ENCODE results near the gene CENPF. TPM values are rescaled to one million over a fixed set of nuclear protein-coding genes. Genes with fewer than 3 reads are reported as not detected.

CENPF gene
- total RNA-seq = 100 to 1,000 TPM; 125 to 135 TPM

DNA sequence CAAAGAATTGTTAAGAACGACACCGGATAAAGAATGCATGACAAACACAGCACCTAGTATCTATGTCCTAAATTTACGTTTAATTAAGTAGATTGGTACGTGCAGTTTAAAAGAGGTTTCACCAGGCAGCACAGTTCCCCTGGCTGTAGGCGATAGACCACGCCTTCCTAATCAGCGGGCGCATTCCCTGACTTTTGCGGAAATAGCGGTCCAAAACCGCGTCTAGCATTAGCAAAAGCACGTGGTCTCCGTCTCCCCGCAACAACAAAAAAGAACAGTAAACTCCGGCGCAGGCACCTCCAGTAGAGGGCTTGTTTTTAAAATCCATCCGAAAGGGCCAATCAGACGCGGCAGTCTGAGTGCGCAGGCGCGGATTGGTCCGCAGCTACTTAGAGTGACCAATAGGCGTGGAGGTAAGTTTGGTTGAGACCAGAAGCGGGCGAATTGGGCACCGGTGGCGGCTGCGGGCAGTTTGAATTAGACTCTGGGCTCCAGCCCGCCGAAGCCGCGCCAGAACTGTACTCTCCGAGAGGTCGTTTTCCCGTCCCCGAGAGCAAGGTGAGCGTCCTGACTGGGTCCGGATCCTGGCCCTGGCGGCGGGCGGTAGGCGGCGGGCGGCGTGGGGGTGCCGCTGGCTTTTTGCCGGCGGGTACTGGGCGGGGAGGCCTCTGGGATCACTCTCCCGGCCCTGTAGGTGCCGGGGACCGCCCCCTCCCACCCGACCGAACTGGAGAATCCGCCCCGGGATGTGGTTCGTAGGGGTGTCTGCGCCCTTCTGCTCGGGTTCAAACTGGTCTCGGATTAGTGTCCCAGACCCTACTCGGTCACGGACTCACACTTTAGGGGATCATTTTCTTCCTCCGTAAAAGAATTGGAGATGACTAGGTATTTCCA lies at the start of gene CENPF:
CENPF (plus strand) TSS at position 432 of the 894 bp plus-strand sequence. CDS start 10,560 bp downstream, outside the sequence.
- H3K4me3 Mint-ChIP-seq = peak within 1 kb of the TSS; percentile 85
- no peaks in the 10 kb centered on the region for H3K9me3 Mint-ChIP-seq
- CTCF ChIA-PET = interaction anchor here (0.5 to 2.3 kb wide), 6 partner anchors 25 to 967 kb away, joined by 4 to 14 read pairs (median 5); no protein-coding TSS in a partner anchor
- POLR2A ChIA-PET = interaction anchor here (0.6 to 2.0 kb wide), 11 partner anchors 10 to 323 kb away, joined by 3 to 10 read pairs (median 5); partner anchors contain the start of gene SMYD2
- peak within 1 kb of the TSS; percentile 87 for H3K27ac Mint-ChIP-seq
- peaks cover 24% of the 10 kb centered on the region for H3K4me1 Mint-ChIP-seq
- peaks cover 23% of the 10 kb centered on the region for H3K36me3 Mint-ChIP-seq (ENCODE audit: low read depth)
- H3K27me3 Mint-ChIP-seq = no peaks in the 10 kb centered on the region
- peak; percentile 97 for DNase-seq

DNA sequence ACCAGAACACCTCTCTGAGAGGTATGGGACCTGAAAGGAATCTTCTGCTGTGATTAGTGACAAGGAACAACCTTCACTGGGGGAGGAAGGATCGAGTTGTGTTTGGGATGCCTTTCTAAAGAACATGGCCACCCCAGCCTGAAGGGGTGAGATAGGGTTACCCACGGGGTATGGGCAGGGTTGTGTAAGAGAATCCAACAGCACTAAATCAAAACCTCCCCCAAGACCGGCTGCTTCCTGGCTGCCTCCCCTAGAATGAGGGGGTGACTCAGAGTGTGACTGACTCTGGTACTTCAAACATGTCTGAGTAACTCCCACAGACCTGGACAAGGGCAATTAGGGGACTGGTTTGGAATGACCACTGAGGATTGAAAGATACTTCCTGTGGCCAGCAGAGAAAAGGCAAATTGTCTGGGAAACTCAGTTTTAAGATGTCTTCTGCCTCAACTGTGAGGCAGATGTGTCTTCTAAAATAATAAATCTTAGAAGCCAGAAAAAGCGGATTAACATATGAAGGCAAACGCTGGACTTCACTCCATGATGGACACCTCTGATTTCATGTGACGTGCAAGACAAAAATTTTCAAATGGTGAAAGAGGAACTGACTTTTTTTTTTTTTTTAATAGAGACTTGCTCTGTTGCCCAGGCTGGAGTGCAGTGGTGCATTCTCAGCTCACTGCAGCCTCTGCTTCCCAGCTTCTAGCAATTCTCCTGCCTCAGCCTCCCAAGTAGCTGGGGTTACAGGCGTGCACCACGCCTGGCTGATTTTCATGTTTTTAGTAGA lies 44.9 kb upstream of the CENPF start:
- DNase-seq = no peak
- ChIA-PET POLR2A (no interaction called here), CTCF (no interaction called here)
- Mint-ChIP-seq H3K9me3 (no peaks in the 10 kb centered on the region), H3K27me3 (peaks cover 45% of the 10 kb centered on the region), H3K4me1 (no peaks in the 10 kb centered on the region), H3K4me3 (no peak overlapping the region), H3K27ac (no peak overlapping the region), H3K36me3 (ENCODE audit: low read depth) (no peaks in the 10 kb centered on the region)

DNA sequence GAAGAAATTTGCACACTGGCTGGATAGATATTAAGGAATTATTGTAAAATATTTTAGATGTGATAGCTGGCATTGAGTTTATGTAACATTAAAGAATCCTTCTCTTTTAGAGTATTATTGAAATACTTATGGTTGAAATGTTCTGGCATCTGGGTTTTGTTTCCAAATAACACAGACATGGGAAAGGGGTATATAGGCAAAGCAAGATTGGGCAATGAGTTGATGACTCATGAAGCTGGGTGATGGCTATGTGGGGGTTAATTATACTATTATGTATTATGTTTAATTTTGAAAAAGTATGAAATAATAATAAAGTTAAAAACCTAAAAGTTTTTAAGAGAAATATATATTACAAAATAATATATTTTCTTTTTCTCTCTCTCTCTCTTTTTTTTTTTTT lies 39.1 kb upstream of the CENPF start:
- CTCF ChIA-PET = no interaction called here
- no peaks in the 10 kb centered on the region for H3K9me3 Mint-ChIP-seq
- H3K4me3 Mint-ChIP-seq = no peak overlapping the region
- H3K4me1 Mint-ChIP-seq = no peaks in the 10 kb centered on the region
- POLR2A ChIA-PET = no interaction called here
- no peaks in the 10 kb centered on the region for H3K36me3 Mint-ChIP-seq (ENCODE audit: low read depth)
- no peak overlapping the region for H3K27ac Mint-ChIP-seq
- H3K27me3 Mint-ChIP-seq = peaks cover 26% of the 10 kb centered on the region
- DNase-seq = no peak

- POLR2A ChIA-PET = interaction anchor here (0.6 to 0.8 kb wide), 2 partner anchors 15 to 111 kb away, joined by 3 to 4 read pairs; no protein-coding TSS in a partner anchor
- no peak overlapping the region for H3K27ac Mint-ChIP-seq
- no peaks in the 10 kb centered on the region for H3K9me3 Mint-ChIP-seq
- CTCF ChIA-PET = interaction anchor here (1.9 kb wide), 1 partner anchor 233 kb away, joined by 11 read pairs; no protein-coding TSS in a partner anchor
- H3K27me3 Mint-ChIP-seq = peaks cover 27% of the 10 kb centered on the region
- no peak for DNase-seq
- H3K4me3 Mint-ChIP-seq = no peak overlapping the region
- no peaks in the 10 kb centered on the region for H3K4me1 Mint-ChIP-seq
- no peaks in the 10 kb centered on the region for H3K36me3 Mint-ChIP-seq (ENCODE audit: low read depth)
Measured at GRCh38 chr1:214565310-214565709, 37.7 kb upstream of the CENPF start.

DNA sequence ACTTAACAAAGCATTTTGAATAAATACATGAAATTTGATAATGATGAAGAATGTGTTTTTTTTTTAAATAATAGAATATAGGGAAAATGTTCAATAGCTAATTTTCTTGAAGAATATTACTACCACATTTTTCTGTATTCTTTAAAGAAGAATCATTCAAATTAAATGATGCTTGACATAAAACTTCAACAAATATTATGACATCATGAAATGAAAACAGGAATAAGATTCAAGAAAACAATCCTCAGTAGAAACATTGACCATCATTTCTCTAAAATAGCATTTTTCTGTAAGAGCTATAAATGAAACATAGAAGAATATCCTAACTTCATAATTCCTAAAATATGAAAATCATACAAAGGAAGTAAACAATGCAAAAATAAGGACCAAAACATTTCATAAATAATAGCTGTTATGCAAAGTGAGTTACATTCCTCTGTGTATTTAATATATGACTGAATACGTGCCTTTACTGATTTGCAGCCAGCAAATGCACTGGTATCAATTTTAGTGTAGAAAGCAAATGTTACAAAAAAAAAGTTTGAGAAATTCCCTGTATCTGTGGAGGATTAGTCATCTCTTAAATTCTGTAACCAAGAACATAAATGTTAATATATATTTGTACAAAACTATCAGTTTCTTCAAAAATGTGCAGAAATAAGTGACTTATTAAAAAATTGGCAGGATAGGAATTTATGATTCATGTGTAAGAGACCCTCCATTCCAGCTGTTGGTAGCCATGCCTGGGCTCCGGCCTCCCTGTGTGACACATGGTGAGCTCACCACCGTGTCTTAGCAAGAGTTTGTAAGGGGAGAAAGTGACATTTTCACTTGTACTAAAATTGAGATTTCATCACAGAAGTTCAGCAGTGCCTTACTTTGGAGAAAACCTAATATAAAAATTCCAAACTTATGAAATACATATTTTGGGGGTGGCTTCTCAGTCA lies 36.6 kb upstream of the CENPF start:
- POLR2A ChIA-PET = no interaction called here
- peaks cover 24% of the 10 kb centered on the region for H3K27me3 Mint-ChIP-seq
- H3K4me3 Mint-ChIP-seq = no peak overlapping the region
- no peaks in the 10 kb centered on the region for H3K4me1 Mint-ChIP-seq
- no peaks in the 10 kb centered on the region for H3K36me3 Mint-ChIP-seq (ENCODE audit: low read depth)
- no peak for DNase-seq
- no peak overlapping the region for H3K27ac Mint-ChIP-seq
- CTCF ChIA-PET = interaction anchor here (1.9 kb wide), 1 partner anchor 234 kb away, joined by 11 read pairs; no protein-coding TSS in a partner anchor
- no peaks in the 10 kb centered on the region for H3K9me3 Mint-ChIP-seq

DNA sequence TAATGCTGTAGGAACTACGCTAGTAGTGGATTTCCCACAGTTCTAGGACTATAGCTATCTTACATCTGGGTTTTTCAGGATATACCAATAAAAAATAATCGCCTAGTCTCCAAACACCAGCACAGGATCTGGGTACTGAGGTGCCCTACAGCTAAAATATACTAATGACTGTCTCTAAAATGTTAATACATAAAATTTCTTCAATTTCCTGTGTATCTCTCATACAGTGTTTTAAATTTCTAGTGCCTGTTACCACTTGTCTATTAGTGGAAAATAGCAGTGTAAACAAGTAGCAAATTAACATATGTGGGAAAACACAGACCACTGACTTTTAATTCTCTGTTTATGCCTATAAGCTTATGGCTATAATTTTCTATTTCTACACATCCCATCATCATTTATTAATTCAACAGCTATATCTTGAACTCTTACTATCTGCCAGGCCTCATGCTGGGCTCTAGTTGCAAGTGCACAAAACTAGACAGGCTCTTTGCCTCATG lies 35.5 kb upstream of the CENPF start:
- no peak overlapping the region for H3K27ac Mint-ChIP-seq
- POLR2A ChIA-PET = no interaction called here
- no peak for DNase-seq
- CTCF ChIA-PET = no interaction called here
- no peak overlapping the region for H3K4me3 Mint-ChIP-seq
- H3K36me3 Mint-ChIP-seq (ENCODE audit: low read depth) = no peaks in the 10 kb centered on the region
- no peaks in the 10 kb centered on the region for H3K9me3 Mint-ChIP-seq
- H3K4me1 Mint-ChIP-seq = no peaks in the 10 kb centered on the region
- peaks cover 16% of the 10 kb centered on the region for H3K27me3 Mint-ChIP-seq

- POLR2A ChIA-PET = no interaction called here
- no peak for DNase-seq
- H3K4me1 Mint-ChIP-seq = no peaks in the 10 kb centered on the region
- no peaks in the 10 kb centered on the region for H3K36me3 Mint-ChIP-seq (ENCODE audit: low read depth)
- H3K27me3 Mint-ChIP-seq = peaks cover 20% of the 10 kb centered on the region
- H3K27ac Mint-ChIP-seq = no peak overlapping the region
- no peak overlapping the region for H3K4me3 Mint-ChIP-seq
- CTCF ChIA-PET = interaction anchor here (1.1 kb wide), 1 partner anchor 307 kb away, joined by 5 read pairs; no protein-coding TSS in a partner anchor
- H3K9me3 Mint-ChIP-seq = no peaks in the 10 kb centered on the region
Measured at GRCh38 chr1:214568328-214568727, 34.7 kb upstream of the CENPF start.

- no peaks in the 10 kb centered on the region for H3K4me1 Mint-ChIP-seq
Measured at GRCh38 chr1:214569357-214570004, 33.5 kb upstream of the CENPF start.

GRCh38 chr1:214570442-214570841 lies 32.6 kb upstream of the CENPF start:
- peaks cover 20% of the 10 kb centered on the region for H3K27me3 Mint-ChIP-seq
- DNase-seq = no peak
- no peaks in the 10 kb centered on the region for H3K4me1 Mint-ChIP-seq
- no peaks in the 10 kb centered on the region for H3K36me3 Mint-ChIP-seq (ENCODE audit: low read depth)
- peaks cover 4% of the 10 kb centered on the region for H3K9me3 Mint-ChIP-seq
- POLR2A ChIA-PET = no interaction called here
- no peak overlapping the region for H3K27ac Mint-ChIP-seq
- CTCF ChIA-PET = no interaction called here
- H3K4me3 Mint-ChIP-seq = no peak overlapping the region

More at GRCh38 chr1:214569357-214570004, 33.5 kb upstream of the CENPF start:
- Mint-ChIP-seq H3K4me3 (no peak overlapping the region), H3K9me3 (peaks cover under 1% of the 10 kb centered on the region), H3K36me3 (ENCODE audit: low read depth) (no peaks in the 10 kb centered on the region), H3K27ac (no peak overlapping the region), H3K27me3 (peaks cover 19% of the 10 kb centered on the region)
- no peak for DNase-seq
- POLR2A ChIA-PET = interaction anchor here (0.6 kb wide), 1 partner anchor 20 kb away, joined by 3 read pairs; no protein-coding TSS in a partner anchor
- CTCF ChIA-PET = interaction anchor here (1.1 kb wide), 1 partner anchor 308 kb away, joined by 5 read pairs; no protein-coding TSS in a partner anchor

DNA sequence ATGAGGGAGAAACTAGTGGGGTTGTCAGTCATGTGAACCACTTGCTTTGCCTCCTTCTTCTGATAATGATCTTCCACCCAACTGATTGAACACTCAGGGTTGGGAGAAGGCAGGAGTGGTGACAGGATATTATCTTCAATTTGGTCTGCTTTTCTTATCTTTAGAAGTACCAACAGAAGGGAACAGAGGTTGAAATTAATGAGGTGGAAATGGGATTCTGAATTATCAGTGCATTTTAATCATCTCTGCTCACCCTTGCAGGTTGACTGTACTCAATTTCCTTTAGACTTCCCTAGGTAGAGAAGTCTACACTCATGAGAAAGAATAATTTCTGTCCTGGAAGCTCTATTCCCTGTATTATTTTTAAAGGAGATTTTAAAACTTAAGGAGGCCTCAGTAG lies 31.7 kb upstream of the CENPF start:
- POLR2A ChIA-PET = no interaction called here
- H3K9me3 Mint-ChIP-seq = peaks cover 10% of the 10 kb centered on the region
- peaks cover 6% of the 10 kb centered on the region for H3K36me3 Mint-ChIP-seq (ENCODE audit: low read depth)
- no peak overlapping the region for H3K27ac Mint-ChIP-seq
- no peak overlapping the region for H3K4me3 Mint-ChIP-seq
- DNase-seq = no peak
- CTCF ChIA-PET = no interaction called here
- peaks cover 18% of the 10 kb centered on the region for H3K27me3 Mint-ChIP-seq
- no peaks in the 10 kb centered on the region for H3K4me1 Mint-ChIP-seq

DNA sequence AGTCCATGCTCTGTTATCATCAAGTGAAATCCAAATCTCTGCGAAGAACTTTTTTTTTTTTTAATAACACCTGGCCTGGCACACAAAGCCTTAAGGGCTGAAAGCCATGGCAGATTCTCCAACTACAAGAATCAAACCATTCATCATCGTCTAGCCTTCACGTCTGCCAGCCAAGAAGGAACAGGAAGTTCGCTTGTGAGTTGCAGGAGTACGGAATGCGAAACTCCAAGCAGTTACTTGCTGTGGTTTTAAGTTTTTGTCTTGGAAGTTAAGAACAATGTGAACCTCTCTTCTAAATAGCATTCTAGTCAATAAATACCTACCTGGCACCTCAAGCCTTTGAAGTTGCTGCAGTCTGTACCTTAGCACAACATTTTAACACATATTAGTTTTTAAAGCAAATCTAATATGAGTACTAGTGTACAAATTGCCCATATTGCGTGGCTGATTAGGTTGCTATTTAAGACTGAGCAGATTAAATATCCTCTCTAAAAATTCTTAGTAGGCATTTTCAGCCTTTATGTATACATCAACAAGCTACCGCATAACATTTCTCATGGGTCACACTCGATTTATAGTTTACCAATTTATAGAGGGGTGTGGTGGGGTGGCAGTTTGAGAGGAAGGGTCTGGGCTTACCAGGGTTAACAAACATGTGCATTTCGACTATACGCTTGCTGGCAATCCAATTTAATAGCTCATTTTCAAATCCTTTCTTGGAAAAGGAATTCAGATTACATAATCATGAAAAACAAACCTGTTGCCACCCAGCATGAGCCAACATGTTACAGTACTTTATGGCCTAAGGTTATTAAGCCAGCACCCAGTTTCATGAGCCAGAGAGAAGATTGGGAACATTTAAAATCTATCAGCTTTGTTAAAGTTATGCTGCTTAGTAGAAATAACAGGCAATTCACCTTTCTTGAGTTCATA lies 29.3 kb upstream of the CENPF start:
- ChIA-PET CTCF (no interaction called here), POLR2A (no interaction called here)
- peaks cover 12% of the 10 kb centered on the region for H3K36me3 Mint-ChIP-seq (ENCODE audit: low read depth)
- no peak overlapping the region for H3K4me3 Mint-ChIP-seq
- no peak for DNase-seq
- peaks cover 16% of the 10 kb centered on the region for H3K9me3 Mint-ChIP-seq
- H3K27me3 Mint-ChIP-seq = peaks cover 18% of the 10 kb centered on the region
- H3K4me1 Mint-ChIP-seq = no peaks in the 10 kb centered on the region
- no peak overlapping the region for H3K27ac Mint-ChIP-seq

Measured in activated CD4-positive, alpha-beta memory T cell treated with anti-CD3 and anti-CD28 coated beads, Interleukin-2, amount 10 ng/mL, durations not matched to agents 7 days and 5 days (primary cell).